ENCODE measurements around the gene DUSP5. TPM values are rescaled to one million over a fixed set of nuclear protein-coding genes. Genes with fewer than 3 reads are reported as not detected.

DUSP5 gene
- total RNA-seq, 1 experiment from 2014 or later, result 137 TPM

GRCh38 chr10:110496553-110497437 is 912 bp upstream of the DUSP5 start (continued):
- TF ChIP-seq, protein P1, sequence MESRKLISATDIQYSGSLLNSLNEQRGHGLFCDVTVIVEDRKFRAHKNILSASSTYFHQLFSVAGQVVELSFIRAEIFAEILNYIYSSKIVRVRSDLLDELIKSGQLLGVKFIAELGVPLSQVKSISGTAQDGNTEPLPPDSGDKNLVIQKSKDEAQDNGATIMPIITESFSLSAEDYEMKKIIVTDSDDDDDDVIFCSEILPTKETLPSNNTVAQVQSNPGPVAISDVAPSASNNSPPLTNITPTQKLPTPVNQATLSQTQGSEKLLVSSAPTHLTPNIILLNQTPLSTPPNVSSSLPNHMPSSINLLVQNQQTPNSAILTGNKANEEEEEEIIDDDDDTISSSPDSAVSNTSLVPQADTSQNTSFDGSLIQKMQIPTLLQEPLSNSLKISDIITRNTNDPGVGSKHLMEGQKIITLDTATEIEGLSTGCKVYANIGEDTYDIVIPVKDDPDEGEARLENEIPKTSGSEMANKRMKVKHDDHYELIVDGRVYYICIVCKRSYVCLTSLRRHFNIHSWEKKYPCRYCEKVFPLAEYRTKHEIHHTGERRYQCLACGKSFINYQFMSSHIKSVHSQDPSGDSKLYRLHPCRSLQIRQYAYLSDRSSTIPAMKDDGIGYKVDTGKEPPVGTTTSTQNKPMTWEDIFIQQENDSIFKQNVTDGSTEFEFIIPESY (IDR thresholded peaks at IDR 0.05; ENCODE audit: extremely low read depth, insufficient replicate concordance, low read length), result no peak
- TF ChIP-seq POLR2A (IDR thresholded peaks at IDR 0.05; ENCODE audit: borderline replicate concordance, extremely low read depth, insufficient read depth, insufficient read length) (no peak), YY1 (IDR thresholded peaks at IDR 0.05; ENCODE audit: extremely low read depth, insufficient replicate concordance, low read depth, low read length) (no peak), EZH2phosphoT487 (IDR thresholded peaks at IDR 0.05; ENCODE audit: borderline replicate concordance) (no peak), CBX3 (IDR thresholded peaks at IDR 0.05; ENCODE audit: low read depth) (no peak), FOSL1 (IDR thresholded peaks at IDR 0.05; ENCODE audit: low read depth) (no peak), TCF7L2 (IDR thresholded peaks at IDR 0.05; ENCODE audit: borderline replicate concordance, extremely low read depth, insufficient read depth, insufficient read length) (no peak), SP1 (IDR thresholded peaks at IDR 0.05; ENCODE audit: low read depth) (no peak)

Data from HCT116 (cell line).